H9 (cell line): ENCODE measurements around the gene MAP3K5. TPM values are rescaled to one million over a fixed set of nuclear protein-coding genes. Genes with fewer than 3 reads are reported as not detected.

Experiments used
- DNase-seq: peaks from one replicate; pipeline ENCODE4 v3.0.0-alpha.2; 2017
- H2AFZ ChIP-seq: one replicate; pipeline ENCODE4 v1.6.1; 2013; ENCODE audit warnings: mild to moderate bottlenecking, low read length, control low read depth, moderate library complexity
- H2AK5ac ChIP-seq: 2 replicates; pipeline ENCODE4 v1.6.1; 2013; ENCODE audit warnings: low read length, control low read depth, mixed read lengths; ENCODE audit not compliant: insufficient read length
- H2BK120ac ChIP-seq: one replicate; pipeline ENCODE4 v1.6.1; 2013; ENCODE audit warnings: low read depth, mild to moderate bottlenecking, low read length, control low read depth, inconsistent platforms; ENCODE audit not compliant: poor library complexity, severe bottlenecking
- H2BK12ac ChIP-seq: 2 replicates; pipeline ENCODE4 v1.6.1; 2013; ENCODE audit warnings: low read length, control low read depth, mixed read lengths, low read depth; ENCODE audit not compliant: insufficient read length
- H2BK15ac ChIP-seq: 2 replicates; pipeline ENCODE4 v1.6.1; 2013; ENCODE audit warnings: low read depth, low read length, control low read depth
- H2BK20ac ChIP-seq: one replicate; pipeline ENCODE4 v1.6.1; 2013; ENCODE audit warnings: low read depth, mild to moderate bottlenecking, low read length, control low read depth, inconsistent platforms; ENCODE audit not compliant: poor library complexity, severe bottlenecking
- H2BK5ac ChIP-seq: 2 replicates; pipeline ENCODE4 v1.6.1; 2013; ENCODE audit warnings: low read length, control low read depth, mixed read lengths; ENCODE audit not compliant: insufficient read length
- H3K14ac ChIP-seq: 2 replicates; pipeline ENCODE4 v1.6.1; 2013; ENCODE audit warnings: low read length, control low read depth; ENCODE audit not compliant: insufficient read depth
- H3K18ac ChIP-seq: 2 replicates; pipeline ENCODE4 v1.6.1; 2013; ENCODE audit warnings: low read depth, mild to moderate bottlenecking, mixed read lengths, low read length, control low read depth; ENCODE audit not compliant: insufficient read length
- H3K23ac ChIP-seq: 2 replicates; pipeline ENCODE4 v1.6.1; 2013; ENCODE audit warnings: low read length, control low read depth, mixed read lengths, low read depth; ENCODE audit not compliant: insufficient read length
- H3K23me2 ChIP-seq: 2 replicates; pipeline ENCODE4 v1.6.1; 2013; ENCODE audit warnings: low read depth, mild to moderate bottlenecking, mixed read lengths, low read length, control low read depth; ENCODE audit not compliant: insufficient read length, poor library complexity, severe bottlenecking
- H3K27ac ChIP-seq: 2 replicates; pipeline ENCODE4 v1.5.1; 2013; ENCODE audit warnings: low read length, control low read depth, mixed read lengths, low read depth; ENCODE audit not compliant: insufficient read length
- H3K27me3 ChIP-seq: 2 replicates; pipeline ENCODE4 v1.6.1; 2013; ENCODE audit warnings: low read length, control low read depth, inconsistent platforms; ENCODE audit not compliant: insufficient read depth
- H3K4ac ChIP-seq: 2 replicates; pipeline ENCODE4 v1.6.1; 2013; ENCODE audit warnings: low read depth, mild to moderate bottlenecking, control low read depth, inconsistent platforms, low read length, moderate library complexity
- H3K4me1 ChIP-seq: 2 replicates; pipeline ENCODE4 v1.6.1; 2013; ENCODE audit warnings: low read length, control low read depth, inconsistent platforms; ENCODE audit not compliant: insufficient read depth
- H3K4me2 ChIP-seq: 2 replicates; pipeline ENCODE4 v1.6.1; 2013; ENCODE audit warnings: low read length, control low read depth, mixed read lengths; ENCODE audit not compliant: insufficient read length, insufficient read depth
- H3K56ac ChIP-seq: 2 replicates; pipeline ENCODE4 v1.6.1; 2013; ENCODE audit warnings: low read depth, mild to moderate bottlenecking, mixed read lengths, low read length, control low read depth; ENCODE audit not compliant: insufficient read length
- H3K79me1 ChIP-seq: 2 replicates; pipeline ENCODE4 v1.6.1; 2013; ENCODE audit warnings: low read depth, mild to moderate bottlenecking, moderate library complexity, low read length, control low read depth, inconsistent platforms; ENCODE audit not compliant: insufficient read depth, poor library complexity, severe bottlenecking
- H3K79me2 ChIP-seq: 2 replicates; pipeline ENCODE4 v1.6.1; 2013; ENCODE audit warnings: low read length, control low read depth, inconsistent platforms; ENCODE audit not compliant: insufficient read depth
- H3K9ac ChIP-seq: 2 replicates; pipeline ENCODE4 v1.6.1; 2013; ENCODE audit warnings: low read length, control low read depth, mixed read lengths; ENCODE audit not compliant: insufficient read length; ENCODE audit errors: extremely low read depth
- H3K9me3 ChIP-seq: one replicate; pipeline ENCODE4 v1.6.1; 2013; ENCODE audit warnings: low read depth, low read length, inconsistent platforms; ENCODE audit not compliant: control insufficient read depth
- H3T11ph ChIP-seq: one replicate; pipeline ENCODE4 v1.6.1; 2013; ENCODE audit warnings: mild to moderate bottlenecking, low read length, control low read depth, inconsistent platforms
- H4K20me1 ChIP-seq: one replicate; pipeline ENCODE4 v1.6.1; 2013; ENCODE audit not compliant: control insufficient read depth, insufficient read length, insufficient read depth
- H4K5ac ChIP-seq: 2 replicates; pipeline ENCODE4 v1.6.1; 2013; ENCODE audit warnings: low read depth, mild to moderate bottlenecking, mixed read lengths, low read length, control low read depth; ENCODE audit not compliant: insufficient read length
- H4K8ac ChIP-seq: replicated peaks from 2 replicates; pipeline ENCODE4 v1.6.1; 2013; ENCODE audit warnings: low read length, control low read depth, mixed read lengths, low read depth; ENCODE audit not compliant: insufficient read length
- H4K91ac ChIP-seq: 2 replicates; pipeline ENCODE4 v1.6.1; 2013; ENCODE audit warnings: low read depth, mild to moderate bottlenecking, moderate library complexity, mixed read lengths, low read length, control low read depth; ENCODE audit not compliant: insufficient read length
- H3K27ac Mint-ChIP-seq, 3 experiments: 2 replicates in 2 of 3; 3 replicates in 1 of 3; pipeline ENCODE4 v1.8.0; 2020 to 2021; ENCODE audit warnings: mixed read lengths in 3 of 3, mild to moderate bottlenecking in 1 of 3, moderate library complexity in 1 of 3
- H3K27me3 Mint-ChIP-seq: 2 replicates; pipeline ENCODE4 v1.8.0; 2021; ENCODE audit warnings: low read depth, mild to moderate bottlenecking, moderate library complexity, mixed read lengths
- H3K36me3 Mint-ChIP-seq, 3 experiments: 2 replicates in 2 of 3; 3 replicates in 1 of 3; pipeline ENCODE4 v1.8.0; 2020 to 2021; ENCODE audit warnings: low read depth in 3 of 3, mixed read lengths in 3 of 3; ENCODE audit not compliant: insufficient read depth in 1 of 3
- H3K4me1 Mint-ChIP-seq, 2 experiments: 2 replicates each; pipeline ENCODE4 v1.8.0; 2020; ENCODE audit warnings: mixed read lengths in 2 of 2
- H3K4me3 Mint-ChIP-seq, 2 experiments: 2 replicates in 1 of 2; 3 replicates in 1 of 2; pipeline ENCODE4 v1.8.0; 2020 to 2021; ENCODE audit warnings: mild to moderate bottlenecking in 2 of 2, mixed read lengths in 2 of 2, moderate library complexity in 1 of 2
- H3K9me3 Mint-ChIP-seq, 2 experiments: 2 replicates in 1 of 2; 3 replicates in 1 of 2; pipeline ENCODE4 v1.8.0; 2020; ENCODE audit warnings: mild to moderate bottlenecking in 2 of 2, mixed read lengths in 2 of 2, moderate library complexity in 1 of 2
- CTCF ChIP-seq: fragments of 200-600 bp; sonication (generic); conservative IDR thresholded peaks from 3 replicates; pipeline ENCODE4 v1.8.0; 2021; ENCODE audit warnings: antibody characterized with exemption, mild to moderate bottlenecking
- WGBS: extraction: QIAGEN DNeasy Blood & Tissue Kit; methylation state at CpG from one replicate; pipeline ENCODE4 v1.1.7; 2013; ENCODE audit warnings: missing lambda C conversion rate, low lambda C conversion rate, mixed read lengths; ENCODE audit not compliant: insufficient read length; ENCODE audit errors: extremely low coverage; 5-methylcytosine and 5-hydroxymethylcytosine counted together
- total RNA-seq: library from RNA; stranded (reverse); gene quantifications from 2 replicates; pipeline ENCODE4 v1.2.1, GENCODE V29; 2021

Gene MAP3K5
- total RNA-seq, 1 experiment from 2014 or later = 1.6 TPM

GRCh38 chr6:136739071-136739470, 53.2 kb downstream of the MAP3K5 start:
- TF ChIP-seq CTCF = no peak
- H3K9me3 Mint-ChIP-seq = no peaks in the 10 kb centered on the region

More at GRCh38 chr6:136739071-136739470, 53.2 kb downstream of the MAP3K5 start:
- Mint-ChIP-seq H3K4me1 (peaks cover 5 to 10% of the 10 kb centered on the region in 2 experiments), H3K27ac (no peak overlapping the region), H3K36me3 (no peaks in the 10 kb centered on the region), H3K27me3 (no peaks in the 10 kb centered on the region), H3K4me3 (no peak overlapping the region)
- H4K8ac ChIP-seq = no peak overlapping the region
- no peak overlapping the region for H2BK20ac ChIP-seq
- no peak overlapping the region for H3K27ac ChIP-seq
- no peaks in the 10 kb centered on the region for H3K9me3 ChIP-seq
- no peaks in the 10 kb centered on the region for H3K23me2 ChIP-seq
- no peak overlapping the region for H4K91ac ChIP-seq
- H4K5ac ChIP-seq = no peak overlapping the region
- no peak overlapping the region for H2BK120ac ChIP-seq
- no peak overlapping the region for H2AFZ ChIP-seq
- no peak overlapping the region for H3K14ac ChIP-seq
- H3K23ac ChIP-seq = no peak overlapping the region
- DNase-seq = no peak
- no peaks in the 10 kb centered on the region for H3K79me1 ChIP-seq
- no peaks in the 10 kb centered on the region for H3K27me3 ChIP-seq
- H3K4me1 ChIP-seq = no peaks in the 10 kb centered on the region
- WGBS = no CpG with 5 or more reads among the region's 4 CpGs
- H2BK5ac ChIP-seq = no peak overlapping the region
- no peak overlapping the region for H2BK12ac ChIP-seq
- H4K20me1 ChIP-seq = no peaks in the 10 kb centered on the region
- H3K4ac ChIP-seq = no peak overlapping the region
- H2AK5ac ChIP-seq = no peak overlapping the region
- no peak overlapping the region for H3K18ac ChIP-seq
- H3T11ph ChIP-seq = no peak overlapping the region
- H2BK15ac ChIP-seq = no peak overlapping the region
- no peak overlapping the region for H3K9ac ChIP-seq
- no peaks in the 10 kb centered on the region for H3K79me2 ChIP-seq
- H3K56ac ChIP-seq = no peak overlapping the region
- no peak overlapping the region for H3K4me2 ChIP-seq
